ENCODE results near the gene NFIA.

Gene NFIA

DNA sequence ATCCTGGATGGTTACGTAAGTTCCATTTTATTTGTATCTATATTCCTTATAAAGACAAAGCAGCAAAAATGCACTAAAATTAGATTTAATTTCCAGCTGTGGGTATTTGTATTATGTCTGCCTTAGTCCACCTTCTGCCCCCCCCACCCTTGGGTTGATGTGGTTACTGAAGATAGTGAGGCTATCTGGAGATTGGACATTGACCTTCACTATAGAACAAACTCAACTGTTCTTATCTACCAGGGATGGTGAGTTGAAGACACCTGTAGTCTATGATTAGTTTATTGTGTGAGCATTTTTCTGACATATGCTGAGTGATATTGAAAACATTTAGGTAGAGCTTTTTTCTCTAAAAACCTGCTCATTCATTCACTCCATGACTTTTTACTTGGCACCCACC, 122.2 kb downstream of the NFIA start:
- Histone ChIP-seq H3K4me3 (ENCODE audit: extremely low read depth, insufficient read depth, low read length, poor library complexity, severe bottlenecking) (no peak overlapping the region), H3K27ac (ENCODE audit: low read depth, low read length, severe bottlenecking) (no peak overlapping the region), H3K36me3 (ENCODE audit: control insufficient read depth, insufficient read depth, low read length) (no peaks in the 10 kb centered on the region), H3K4me1 (ENCODE audit: control insufficient read depth, insufficient read depth, low read length, poor library complexity, severe bottlenecking) (no peaks in the 10 kb centered on the region), H3K9me3 (ENCODE audit: control insufficient read depth, low read length) (no peaks in the 10 kb centered on the region)
- no CpG with 5 or more reads among the region's 1 CpG for WGBS, 2 experiments (ENCODE audit: insufficient coverage in 2 of 2)

DNA sequence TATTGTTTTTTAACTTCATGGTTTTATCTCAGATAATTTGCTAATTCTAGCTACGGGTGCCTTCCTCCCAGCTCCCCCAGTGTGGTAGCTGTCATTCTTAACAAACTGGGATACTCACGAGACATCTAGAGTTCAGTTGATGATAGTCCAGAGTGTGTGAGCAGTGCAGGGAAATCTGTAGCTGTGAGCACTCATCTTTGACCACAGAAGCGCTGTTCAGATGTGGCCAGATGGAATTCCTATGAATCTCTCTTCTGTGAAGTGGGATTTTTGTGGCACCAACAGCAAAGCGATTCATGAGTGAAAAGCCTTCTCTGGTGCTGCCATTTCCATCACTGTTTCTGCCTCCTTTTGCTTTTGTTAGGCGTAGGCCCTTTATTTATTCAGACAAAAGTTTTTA, 125.1 kb downstream of the NFIA start:
- Histone ChIP-seq H3K9me3 (ENCODE audit: control insufficient read depth, low read length) (no peaks in the 10 kb centered on the region), H3K36me3 (ENCODE audit: control insufficient read depth, insufficient read depth, low read length) (no peaks in the 10 kb centered on the region), H3K4me1 (ENCODE audit: control insufficient read depth, insufficient read depth, low read length, poor library complexity, severe bottlenecking) (no peaks in the 10 kb centered on the region), H3K27ac (ENCODE audit: low read depth, low read length, severe bottlenecking) (no peak overlapping the region), H3K4me3 (ENCODE audit: extremely low read depth, insufficient read depth, low read length, poor library complexity, severe bottlenecking) (no peak overlapping the region)
- 84 to 93% methylated on average over 3 of the region's 5 CpGs for WGBS, 2 experiments (ENCODE audit: insufficient coverage in 2 of 2)

DNA sequence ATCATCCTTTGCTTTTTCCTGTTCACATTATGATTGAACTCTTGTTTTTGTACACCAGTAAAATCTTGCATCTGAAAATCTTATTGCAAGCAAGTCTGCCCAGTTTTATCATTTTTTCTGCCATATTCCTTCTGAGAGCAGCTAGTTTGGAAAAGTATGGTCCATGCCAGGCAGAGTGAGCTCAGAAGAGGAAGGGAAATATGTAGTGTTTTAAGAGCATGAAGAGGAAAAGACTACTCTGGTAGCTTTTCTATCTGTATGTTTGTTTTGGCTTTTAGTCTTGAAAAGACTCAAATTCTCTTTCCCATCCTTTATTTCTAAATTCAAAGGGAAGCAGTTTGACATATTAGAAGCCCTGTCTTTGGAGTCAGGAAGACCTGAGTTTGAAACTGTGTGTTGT, 125.8 kb downstream of the NFIA start:
- no peaks in the 10 kb centered on the region for H3K9me3 ChIP-seq (ENCODE audit: control insufficient read depth, low read length)
- H3K4me3 ChIP-seq (ENCODE audit: extremely low read depth, insufficient read depth, low read length, poor library complexity, severe bottlenecking) = no peak overlapping the region
- no peaks in the 10 kb centered on the region for H3K4me1 ChIP-seq (ENCODE audit: control insufficient read depth, insufficient read depth, low read length, poor library complexity, severe bottlenecking)
- H3K36me3 ChIP-seq (ENCODE audit: control insufficient read depth, insufficient read depth, low read length) = no peaks in the 10 kb centered on the region
- no peak overlapping the region for H3K27ac ChIP-seq (ENCODE audit: low read depth, low read length, severe bottlenecking)

DNA sequence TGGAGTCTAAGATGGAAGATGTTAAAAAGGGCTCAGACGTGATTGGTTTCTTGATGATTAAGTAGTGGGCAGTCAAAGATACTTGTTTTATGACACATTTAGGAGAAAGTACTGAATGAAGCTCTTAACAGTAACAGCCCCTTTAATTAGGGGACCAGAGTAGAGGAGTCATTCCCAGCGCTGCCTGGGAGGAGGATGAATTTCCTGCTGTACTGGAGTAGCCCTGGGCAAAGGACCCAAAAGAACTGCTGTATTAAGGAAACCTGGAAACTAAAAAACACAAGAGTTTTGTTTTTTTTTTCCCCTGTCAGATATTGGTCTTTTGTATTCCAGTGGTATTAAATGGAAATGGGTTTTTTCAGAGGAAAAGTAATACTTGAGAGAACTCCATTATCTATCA, 126.5 kb downstream of the NFIA start:
- no peaks in the 10 kb centered on the region for H3K36me3 ChIP-seq (ENCODE audit: control insufficient read depth, insufficient read depth, low read length)
- H3K27ac ChIP-seq (ENCODE audit: low read depth, low read length, severe bottlenecking) = no peak overlapping the region
- no peaks in the 10 kb centered on the region for H3K9me3 ChIP-seq (ENCODE audit: control insufficient read depth, low read length)
- 86 to 90% methylated on average over 2 of the region's 2 CpGs for WGBS, 2 experiments (ENCODE audit: insufficient coverage in 2 of 2)
- no peak overlapping the region for H3K4me3 ChIP-seq (ENCODE audit: extremely low read depth, insufficient read depth, low read length, poor library complexity, severe bottlenecking)
- no peaks in the 10 kb centered on the region for H3K4me1 ChIP-seq (ENCODE audit: control insufficient read depth, insufficient read depth, low read length, poor library complexity, severe bottlenecking)

DNA sequence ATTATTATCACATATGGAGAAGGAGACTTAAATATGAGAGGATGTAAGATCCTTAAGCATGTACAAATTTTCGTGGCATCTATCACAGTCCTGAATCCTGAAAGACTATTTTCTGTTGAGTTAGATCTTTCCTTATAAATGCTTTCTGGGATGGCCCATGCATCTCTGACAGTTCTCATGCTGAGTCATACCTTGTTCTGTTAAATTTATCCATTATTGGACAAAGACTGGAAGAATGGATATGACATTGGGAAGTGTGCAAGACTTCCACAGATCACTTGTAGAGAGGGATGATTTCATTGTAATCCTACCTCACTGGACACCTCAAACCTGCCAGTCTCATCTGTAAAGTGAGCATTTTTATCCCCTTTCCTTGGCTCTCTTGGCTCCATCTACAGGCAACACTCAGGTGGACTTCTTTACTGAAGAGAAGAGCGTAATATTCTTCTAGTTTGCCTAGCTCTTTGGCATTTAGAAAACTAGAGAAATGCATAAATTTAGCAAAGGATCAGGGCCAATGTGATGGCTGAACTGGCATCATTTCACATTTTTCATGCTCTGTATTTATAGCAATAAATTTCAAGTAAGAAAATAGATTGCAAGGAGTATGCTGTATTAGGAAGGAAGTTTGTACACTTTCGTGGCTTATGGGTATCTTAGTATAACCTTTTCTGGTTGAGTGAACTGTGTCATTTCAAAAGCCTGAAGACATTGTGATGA, 128.2 kb downstream of the NFIA start:
- Histone ChIP-seq H3K4me3 (ENCODE audit: extremely low read depth, insufficient read depth, low read length, poor library complexity, severe bottlenecking) (no peak overlapping the region), H3K9me3 (ENCODE audit: control insufficient read depth, low read length) (no peaks in the 10 kb centered on the region), H3K4me1 (ENCODE audit: control insufficient read depth, insufficient read depth, low read length, poor library complexity, severe bottlenecking) (no peaks in the 10 kb centered on the region), H3K36me3 (ENCODE audit: control insufficient read depth, insufficient read depth, low read length) (no peaks in the 10 kb centered on the region), H3K27ac (ENCODE audit: low read depth, low read length, severe bottlenecking) (no peak overlapping the region)
- 66 to 100% methylated on average over 1 to 2 of the region's 3 CpGs for WGBS, 2 experiments (ENCODE audit: insufficient coverage in 2 of 2)

DNA sequence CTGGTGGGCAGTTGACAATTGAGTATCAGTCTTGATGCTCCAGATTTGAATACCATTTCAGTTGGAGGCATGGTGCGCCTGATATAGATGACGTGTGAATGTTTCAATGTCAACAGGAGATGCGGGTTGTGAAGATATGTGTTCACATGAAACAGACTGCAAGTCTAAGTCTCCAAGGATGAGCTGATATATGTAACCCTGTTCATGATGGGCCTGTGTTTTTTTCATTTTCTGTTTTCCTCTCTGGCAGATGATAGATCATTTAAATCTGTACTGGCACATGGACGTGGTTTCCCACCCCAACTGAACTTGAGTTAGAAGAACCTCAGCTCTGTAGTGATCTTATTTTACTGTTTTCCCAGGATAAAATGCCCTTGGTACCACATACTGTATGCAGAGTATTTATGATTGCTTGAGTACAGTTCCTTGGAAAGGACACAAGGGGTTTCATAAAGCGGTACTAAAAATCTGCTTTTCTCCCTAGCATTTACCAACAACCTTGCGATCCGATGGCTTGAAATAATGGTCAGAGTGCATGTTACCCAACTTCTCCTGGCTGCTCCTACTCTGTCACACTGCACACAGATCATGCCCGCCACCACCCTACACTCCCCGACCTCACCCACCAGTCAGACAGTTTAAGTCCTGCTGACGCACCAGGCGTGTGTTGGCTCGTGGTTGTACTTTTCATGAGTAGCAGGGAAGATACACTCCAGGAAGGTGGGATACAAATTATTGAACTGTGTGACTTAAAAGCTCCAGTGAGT, 131.1 kb downstream of the NFIA start:
- Histone ChIP-seq H3K27ac (ENCODE audit: low read depth, low read length, severe bottlenecking) (no peak overlapping the region), H3K4me1 (ENCODE audit: control insufficient read depth, insufficient read depth, low read length, poor library complexity, severe bottlenecking) (no peaks in the 10 kb centered on the region), H3K9me3 (ENCODE audit: control insufficient read depth, low read length) (no peaks in the 10 kb centered on the region), H3K36me3 (ENCODE audit: control insufficient read depth, insufficient read depth, low read length) (no peaks in the 10 kb centered on the region), H3K4me3 (ENCODE audit: extremely low read depth, insufficient read depth, low read length, poor library complexity, severe bottlenecking) (no peak overlapping the region)
- WGBS, 2 experiments (ENCODE audit: insufficient coverage in 2 of 2) = 95% methylated on average over 8 to 10 of the region's 12 CpGs

DNA sequence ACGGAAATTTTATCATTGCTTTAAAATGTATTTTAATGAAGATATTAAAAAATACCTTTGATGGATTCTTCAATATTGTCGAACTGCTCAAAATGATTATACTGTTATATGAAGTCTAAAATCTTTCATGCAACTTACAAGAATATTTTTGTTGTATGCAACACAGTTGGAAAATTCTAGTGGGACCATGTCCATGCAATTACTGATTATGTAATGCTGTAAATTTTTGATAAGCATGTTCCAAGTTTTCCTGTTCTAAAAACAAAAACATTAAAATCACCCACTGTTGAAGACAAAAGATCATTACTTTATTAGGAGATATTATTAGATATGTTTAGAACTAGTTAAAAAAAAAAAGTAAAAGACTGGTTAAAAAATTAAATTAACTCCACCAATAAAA, 132.8 kb downstream of the NFIA start:
- Histone ChIP-seq H3K36me3 (ENCODE audit: control insufficient read depth, insufficient read depth, low read length) (no peaks in the 10 kb centered on the region), H3K9me3 (ENCODE audit: control insufficient read depth, low read length) (no peaks in the 10 kb centered on the region), H3K27ac (ENCODE audit: low read depth, low read length, severe bottlenecking) (no peak overlapping the region), H3K4me1 (ENCODE audit: control insufficient read depth, insufficient read depth, low read length, poor library complexity, severe bottlenecking) (no peaks in the 10 kb centered on the region), H3K4me3 (ENCODE audit: extremely low read depth, insufficient read depth, low read length, poor library complexity, severe bottlenecking) (no peak overlapping the region)
- WGBS, 2 experiments (ENCODE audit: insufficient coverage in 2 of 2) = no CpG with 5 or more reads among the region's 2 CpGs

DNA sequence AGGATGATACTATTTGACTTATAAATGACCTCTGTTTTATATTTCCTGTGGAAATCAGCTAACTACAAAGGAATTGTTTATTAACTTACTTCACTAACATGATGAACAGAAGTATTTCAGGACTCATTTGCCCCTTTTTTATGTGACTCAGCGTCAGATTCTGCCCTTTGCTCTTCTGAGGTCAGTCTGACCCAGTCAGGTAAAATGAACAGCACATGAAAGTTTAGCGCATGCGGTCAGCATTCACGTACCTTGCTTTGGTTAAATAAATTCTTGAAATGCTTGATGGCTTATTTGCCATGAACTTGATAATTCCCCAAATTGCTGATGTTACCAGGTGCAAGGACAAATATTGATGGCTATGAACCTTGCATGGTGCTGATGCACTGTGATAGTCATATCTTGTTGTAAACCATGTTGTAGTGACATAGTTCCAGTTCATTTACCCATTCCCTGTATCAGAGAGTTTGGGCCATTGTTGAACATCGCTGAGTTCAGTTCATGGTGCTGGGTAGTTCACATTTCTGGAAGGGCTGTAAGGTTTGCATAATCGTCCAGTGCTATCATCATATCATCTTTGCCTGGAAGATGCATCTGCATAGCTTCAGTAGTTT, 133.4 kb downstream of the NFIA start:
- Histone ChIP-seq H3K36me3 (ENCODE audit: control insufficient read depth, insufficient read depth, low read length) (no peaks in the 10 kb centered on the region), H3K9me3 (ENCODE audit: control insufficient read depth, low read length) (no peaks in the 10 kb centered on the region), H3K27ac (ENCODE audit: low read depth, low read length, severe bottlenecking) (no peak overlapping the region), H3K4me1 (ENCODE audit: control insufficient read depth, insufficient read depth, low read length, poor library complexity, severe bottlenecking) (no peaks in the 10 kb centered on the region), H3K4me3 (ENCODE audit: extremely low read depth, insufficient read depth, low read length, poor library complexity, severe bottlenecking) (no peak overlapping the region)
- WGBS, 2 experiments (ENCODE audit: insufficient coverage in 2 of 2) = 71 to 91% methylated on average over 4 to 5 of the region's 6 CpGs

DNA sequence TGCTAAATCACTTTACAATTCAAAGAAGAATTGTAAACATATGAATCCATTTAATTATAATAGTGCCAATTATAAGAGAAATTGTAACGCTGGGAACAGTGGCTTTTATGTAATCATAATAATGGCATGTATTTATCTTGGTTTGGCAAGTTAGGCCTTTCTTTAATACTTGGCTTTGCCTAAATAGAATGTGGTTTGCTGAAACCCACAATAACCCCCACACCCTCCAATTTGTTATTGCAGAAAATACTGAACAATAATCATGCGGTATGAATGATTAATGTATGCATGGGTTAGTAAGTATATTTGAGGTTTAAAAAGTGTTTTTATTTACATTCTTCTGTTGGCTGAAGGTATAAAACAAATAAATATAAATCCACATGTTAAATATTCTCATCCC, 138.2 kb downstream of the NFIA start:
- no peaks in the 10 kb centered on the region for H3K4me1 ChIP-seq (ENCODE audit: control insufficient read depth, insufficient read depth, low read length, poor library complexity, severe bottlenecking)
- no peak overlapping the region for H3K4me3 ChIP-seq (ENCODE audit: extremely low read depth, insufficient read depth, low read length, poor library complexity, severe bottlenecking)
- H3K36me3 ChIP-seq (ENCODE audit: control insufficient read depth, insufficient read depth, low read length) = no peaks in the 10 kb centered on the region
- no CpG with 5 or more reads among the region's 2 CpGs for WGBS, 2 experiments (ENCODE audit: insufficient coverage in 2 of 2)
- no peaks in the 10 kb centered on the region for H3K9me3 ChIP-seq (ENCODE audit: control insufficient read depth, low read length)
- no peak overlapping the region for H3K27ac ChIP-seq (ENCODE audit: low read depth, low read length, severe bottlenecking)

DNA sequence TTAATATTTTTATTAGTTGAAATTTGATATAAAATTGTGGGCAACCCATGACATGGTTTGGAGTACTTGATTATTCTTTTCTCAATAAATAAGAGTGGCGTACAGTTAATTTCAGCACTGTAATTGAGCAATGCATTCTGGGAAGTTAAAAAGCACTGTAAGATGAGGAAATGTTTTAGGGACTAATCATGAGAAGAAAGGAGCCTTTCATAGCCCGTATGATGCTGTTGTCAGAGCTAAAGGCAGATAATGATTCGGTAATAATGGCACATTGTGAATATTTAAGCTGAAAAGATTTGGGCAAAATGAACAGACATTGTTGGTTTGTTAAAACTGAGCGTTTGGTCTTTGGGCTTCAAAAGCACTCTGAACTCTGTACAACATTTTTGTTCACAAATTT, 139.3 kb downstream of the NFIA start:
- 69 to 84% methylated on average over 3 of the region's 4 CpGs for WGBS, 2 experiments (ENCODE audit: insufficient coverage in 2 of 2)
- Histone ChIP-seq H3K9me3 (ENCODE audit: control insufficient read depth, low read length) (no peaks in the 10 kb centered on the region), H3K4me1 (ENCODE audit: control insufficient read depth, insufficient read depth, low read length, poor library complexity, severe bottlenecking) (no peaks in the 10 kb centered on the region), H3K36me3 (ENCODE audit: control insufficient read depth, insufficient read depth, low read length) (no peaks in the 10 kb centered on the region), H3K4me3 (ENCODE audit: extremely low read depth, insufficient read depth, low read length, poor library complexity, severe bottlenecking) (no peak overlapping the region), H3K27ac (ENCODE audit: low read depth, low read length, severe bottlenecking) (peak overlapping the region; percentile 23)

DNA sequence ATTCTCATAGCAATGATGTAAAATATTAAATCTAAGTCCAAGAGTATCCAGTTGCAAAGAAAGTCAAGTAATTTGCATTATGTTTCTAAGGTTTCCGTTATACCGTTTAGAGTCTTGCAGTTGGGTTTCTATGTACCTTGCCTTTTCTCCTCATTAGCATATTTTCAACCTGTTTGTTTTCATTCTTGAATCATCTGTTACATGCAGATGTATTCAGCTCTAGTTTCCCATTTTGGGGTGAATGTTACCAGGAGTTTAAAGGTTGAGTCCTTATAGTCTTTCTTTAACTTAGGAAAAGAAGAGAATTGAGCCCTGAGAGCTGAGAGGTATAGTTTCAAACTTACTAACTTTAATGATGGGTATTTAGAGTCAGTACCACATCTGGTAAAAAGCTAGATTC, 139.9 kb downstream of the NFIA start:
- H3K4me1 ChIP-seq (ENCODE audit: control insufficient read depth, insufficient read depth, low read length, poor library complexity, severe bottlenecking) = no peaks in the 10 kb centered on the region
- no peaks in the 10 kb centered on the region for H3K36me3 ChIP-seq (ENCODE audit: control insufficient read depth, insufficient read depth, low read length)
- H3K27ac ChIP-seq (ENCODE audit: low read depth, low read length, severe bottlenecking) = no peak overlapping the region
- H3K9me3 ChIP-seq (ENCODE audit: control insufficient read depth, low read length) = no peaks in the 10 kb centered on the region
- WGBS, 2 experiments (ENCODE audit: insufficient coverage in 2 of 2) = 86 to 100% methylated on average over 2 of the region's 2 CpGs
- no peak overlapping the region for H3K4me3 ChIP-seq (ENCODE audit: extremely low read depth, insufficient read depth, low read length, poor library complexity, severe bottlenecking)

Data from mesodermal cell (in vitro differentiated cells).